ENCODE results near the gene CANX. TPM values are rescaled to one million over a fixed set of nuclear protein-coding genes. Genes with fewer than 3 reads are reported as not detected.

Gene CANX
- total and polyA plus RNA-seq, 8 donors: 66.3 to 633 (median 469) TPM

DNA sequence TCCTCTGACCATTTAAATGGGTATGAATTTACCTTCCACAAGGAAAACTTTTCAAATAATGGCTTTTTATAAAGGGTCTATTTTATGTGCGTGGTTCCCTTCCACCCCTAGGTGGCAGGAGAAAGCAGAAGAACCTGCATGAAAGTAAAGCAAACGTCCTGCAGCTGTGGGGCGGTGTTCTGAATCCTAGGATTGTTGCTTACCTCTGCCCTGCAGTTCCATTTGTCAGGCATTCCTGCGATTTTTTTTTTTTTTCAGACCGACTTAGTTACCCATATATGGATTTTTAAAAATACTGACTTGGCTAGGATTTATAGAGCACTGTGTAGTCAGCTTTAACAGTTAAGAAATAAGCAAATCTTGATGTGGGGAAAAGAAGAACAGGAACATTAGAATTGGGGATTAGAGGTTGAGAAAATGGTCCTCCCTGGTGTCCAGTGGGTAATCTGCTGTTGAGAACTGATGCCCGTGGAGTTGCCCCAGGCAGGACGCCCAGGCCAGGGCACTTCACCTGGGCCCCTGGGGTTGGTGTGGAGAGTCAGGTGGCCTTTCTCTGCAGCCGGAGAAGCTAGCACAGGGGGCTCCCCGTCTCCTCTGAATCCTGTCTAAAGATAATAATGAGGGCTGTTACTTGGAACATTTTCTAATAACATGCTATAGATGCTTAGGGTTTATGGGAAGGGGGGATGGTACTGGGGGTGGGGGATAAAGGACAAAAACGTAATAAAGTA lies 64.6 kb downstream of the CANX start:
- TF ChIP-seq, protein P1, sequence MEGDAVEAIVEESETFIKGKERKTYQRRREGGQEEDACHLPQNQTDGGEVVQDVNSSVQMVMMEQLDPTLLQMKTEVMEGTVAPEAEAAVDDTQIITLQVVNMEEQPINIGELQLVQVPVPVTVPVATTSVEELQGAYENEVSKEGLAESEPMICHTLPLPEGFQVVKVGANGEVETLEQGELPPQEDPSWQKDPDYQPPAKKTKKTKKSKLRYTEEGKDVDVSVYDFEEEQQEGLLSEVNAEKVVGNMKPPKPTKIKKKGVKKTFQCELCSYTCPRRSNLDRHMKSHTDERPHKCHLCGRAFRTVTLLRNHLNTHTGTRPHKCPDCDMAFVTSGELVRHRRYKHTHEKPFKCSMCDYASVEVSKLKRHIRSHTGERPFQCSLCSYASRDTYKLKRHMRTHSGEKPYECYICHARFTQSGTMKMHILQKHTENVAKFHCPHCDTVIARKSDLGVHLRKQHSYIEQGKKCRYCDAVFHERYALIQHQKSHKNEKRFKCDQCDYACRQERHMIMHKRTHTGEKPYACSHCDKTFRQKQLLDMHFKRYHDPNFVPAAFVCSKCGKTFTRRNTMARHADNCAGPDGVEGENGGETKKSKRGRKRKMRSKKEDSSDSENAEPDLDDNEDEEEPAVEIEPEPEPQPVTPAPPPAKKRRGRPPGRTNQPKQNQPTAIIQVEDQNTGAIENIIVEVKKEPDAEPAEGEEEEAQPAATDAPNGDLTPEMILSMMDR (IDR thresholded peaks at IDR 0.05): peak; percentile 49 to 86 (median 74)
- Histone ChIP-seq H3K4me3 (no peak overlapping the region), H3K27me3 (no peaks in the 10 kb centered on the region), H3K4me1 (peaks cover 13 to 21% (median 16%) of the 10 kb centered on the region in 3 donors), H3K36me3 (peaks cover 0 to 16% (median 11%) of the 10 kb centered on the region in 3 donors), H3K27ac (peak overlapping the region in 1 of 4 donors; percentile 49), H3K9me3 (no peaks in the 10 kb centered on the region)
- WGBS, 2 donors: 15 to 18% methylated on average over 10 of the region's 10 CpGs
- intact Hi-C loops (cut with DNase I): no loop called here
- DNase-seq: peak in 4 of 6 donors; percentile 42 to 68 (median 58)
- peak; percentile 89 to 92 (median 91) for ATAC-seq
- peak; percentile 41 for FAIRE-seq

DNA sequence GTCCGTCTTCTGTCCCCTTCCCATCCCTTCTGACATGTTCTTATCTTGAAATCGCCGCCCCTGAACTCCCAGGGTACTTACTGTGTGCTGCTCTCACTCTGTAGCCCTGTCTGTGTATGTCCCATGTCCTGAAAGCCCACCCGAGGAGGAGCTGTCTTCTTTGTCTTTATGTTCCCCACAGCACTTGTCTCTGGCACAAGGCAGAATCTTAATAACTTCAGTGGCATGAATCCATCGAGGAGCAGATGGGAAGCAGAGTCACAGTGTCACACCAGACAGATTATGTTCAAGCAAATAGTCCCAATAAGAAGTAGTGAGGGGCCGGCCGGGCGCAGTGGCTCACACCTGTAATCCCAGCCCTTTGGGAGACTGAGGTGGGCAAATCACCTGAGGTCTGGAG lies 65.3 kb downstream of the CANX start:
- intact Hi-C loops (cut with DNase I): no loop called here
- peaks cover 13 to 21% (median 16%) of the 10 kb centered on the region in 3 donors for H3K4me1 ChIP-seq

DNA sequence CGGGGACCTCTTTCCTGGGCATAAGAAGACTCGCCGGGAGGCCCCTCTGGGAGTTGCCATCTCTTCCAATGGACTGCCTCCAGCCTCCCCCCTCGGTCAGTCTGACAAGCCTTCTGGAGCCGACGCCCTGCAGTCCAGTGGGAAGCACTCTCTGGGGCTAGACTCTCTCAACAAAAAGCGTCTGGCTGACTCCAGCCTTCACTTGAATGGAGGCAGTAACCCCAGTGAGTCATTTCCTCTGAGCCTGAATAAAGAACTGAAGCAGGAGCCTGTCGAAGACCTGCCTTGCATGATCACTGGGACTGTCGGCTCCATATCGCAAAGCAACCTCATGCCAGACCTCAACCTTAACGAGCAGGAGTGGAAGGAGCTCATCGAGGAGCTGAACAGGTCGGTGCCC lies 66.6 kb downstream of the CANX start:
- TF ChIP-seq, protein P1 (IDR thresholded peaks at IDR 0.05): no peak
- ATAC-seq (peak in 2 of 4 donors; percentile 8 to 11), DNase-seq (no peak), FAIRE-seq (no peak)
- intact Hi-C loops (cut with DNase I): no loop called here
- Histone ChIP-seq H3K4me3 (no peak overlapping the region), H3K27me3 (no peaks in the 10 kb centered on the region), H3K36me3 (peaks cover 0 to 33% (median 17%) of the 10 kb centered on the region in 3 donors), H3K27ac (peak overlapping the region in 2 of 4 donors; percentile 23 to 59), H3K9me3 (no peaks in the 10 kb centered on the region), H3K4me1 (peaks cover 13 to 21% (median 16%) of the 10 kb centered on the region in 3 donors)
- WGBS, 2 donors: 77 to 79% methylated on average over 13 of the region's 13 CpGs

More for the DNA sequence above, 65.3 kb downstream of the CANX start:
- DNase-seq (no peak), FAIRE-seq (no peak), ATAC-seq (no peak)
- TF ChIP-seq, protein P1 (IDR thresholded peaks at IDR 0.05): no peak
- no peaks in the 10 kb centered on the region for H3K9me3 ChIP-seq
- no peak overlapping the region for H3K4me3 ChIP-seq
- 65 to 70% methylated on average over 8 of the region's 8 CpGs for WGBS, 2 donors
- H3K27me3 ChIP-seq: no peaks in the 10 kb centered on the region
- H3K27ac ChIP-seq: no peak overlapping the region
- peaks cover 0 to 22% (median 11%) of the 10 kb centered on the region in 3 donors for H3K36me3 ChIP-seq

DNA sequence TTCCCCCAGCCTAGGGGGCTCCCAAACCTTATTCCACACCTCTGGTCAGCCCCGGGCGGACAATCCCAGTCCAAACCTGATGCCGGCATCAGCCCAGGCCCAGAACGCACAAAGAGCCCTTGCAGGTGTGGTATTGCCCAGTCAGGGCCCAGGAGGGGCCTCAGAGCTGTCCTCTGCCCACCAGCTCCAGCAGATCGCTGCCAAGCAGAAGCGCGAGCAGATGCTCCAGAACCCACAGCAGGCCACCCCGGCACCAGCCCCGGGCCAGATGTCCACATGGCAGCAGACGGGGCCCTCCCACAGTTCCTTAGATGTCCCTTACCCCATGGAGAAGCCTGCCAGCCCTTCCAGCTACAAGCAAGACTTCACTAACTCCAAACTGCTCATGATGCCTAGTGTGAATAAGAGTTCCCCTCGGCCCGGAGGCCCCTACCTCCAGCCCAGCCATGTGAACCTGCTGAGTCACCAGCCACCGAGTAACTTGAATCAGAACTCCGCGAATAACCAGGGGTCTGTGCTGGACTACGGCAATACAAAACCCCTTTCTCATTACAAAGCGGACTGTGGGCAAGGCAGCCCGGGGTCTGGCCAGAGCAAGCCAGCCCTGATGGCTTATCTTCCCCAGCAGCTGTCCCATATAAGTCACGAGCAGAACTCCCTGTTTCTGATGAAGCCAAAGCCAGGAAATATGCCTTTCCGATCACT lies 67.4 kb downstream of the CANX start:
- no peaks in the 10 kb centered on the region for H3K27me3 ChIP-seq
- intact Hi-C loops (cut with DNase I): no loop called here
- H3K27ac ChIP-seq: peak overlapping the region in 2 of 4 donors; percentile 23 to 59
- 78 to 79% methylated on average over 20 of the region's 20 CpGs for WGBS, 2 donors
- no peak for ATAC-seq
- DNase-seq: peak in 1 of 6 donors; percentile 73
- no peaks in the 10 kb centered on the region for H3K9me3 ChIP-seq
- TF ChIP-seq, protein P1 (IDR thresholded peaks at IDR 0.05): no peak
- H3K36me3 ChIP-seq: peaks cover 0 to 41% (median 19%) of the 10 kb centered on the region in 3 donors
- peaks cover 13 to 21% (median 16%) of the 10 kb centered on the region in 3 donors for H3K4me1 ChIP-seq
- FAIRE-seq: no peak
- H3K4me3 ChIP-seq: no peak overlapping the region
